Measurements from ENCODE around the gene CNTN5. TPM values are rescaled to one million over a fixed set of nuclear protein-coding genes. Genes with fewer than 3 reads are reported as not detected.

Gene CNTN5
- total RNA-seq, 1 experiment from 2014 or later = not detected

DNA sequence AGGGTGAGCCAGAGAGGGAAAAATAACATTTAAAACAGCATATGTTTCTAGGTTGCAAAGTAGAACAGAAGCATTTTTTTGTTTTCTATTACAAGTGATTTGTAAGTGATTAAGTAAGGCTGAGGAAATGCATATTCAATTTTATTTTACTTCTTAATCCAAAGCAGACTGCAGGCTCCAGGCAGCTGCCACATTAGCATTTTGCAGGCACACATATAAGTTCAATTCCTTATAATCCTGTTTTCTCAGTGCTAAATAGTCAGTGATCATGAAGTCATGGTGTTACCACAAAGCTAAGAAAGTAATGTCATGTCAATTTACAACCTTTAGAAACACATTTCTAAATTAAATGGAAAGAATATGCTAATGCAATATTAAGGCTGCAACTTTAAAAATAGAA, 149.8 kb downstream of the CNTN5 start:
- H2BK12ac ChIP-seq (ENCODE audit: insufficient read length, low read depth, low read length) = no peak overlapping the region
- H3K79me2 ChIP-seq (ENCODE audit: insufficient read depth, low read length) = no peaks in the 10 kb centered on the region
- H3K9me3 ChIP-seq (ENCODE audit: control insufficient read depth, low read depth, low read length) = no peaks in the 10 kb centered on the region
- H3K27me3 Mint-ChIP-seq (ENCODE audit: low read depth) = no peaks in the 10 kb centered on the region
- peaks cover 0 to under 1% of the 10 kb centered on the region in 2 experiments; a peak in 1 of 4 replicates for H3K4me1 Mint-ChIP-seq
- no peak overlapping the region for H2AFZ ChIP-seq (ENCODE audit: low read length)
- H3K27ac Mint-ChIP-seq = no peak overlapping the region
- no peak overlapping the region for H3K18ac ChIP-seq (ENCODE audit: insufficient read length, low read depth, low read length)
- H3K23me2 ChIP-seq (ENCODE audit: insufficient read length, low read depth, low read length, poor library complexity, severe bottlenecking) = no peaks in the 10 kb centered on the region
- no peak overlapping the region for H3T11ph ChIP-seq (ENCODE audit: low read length)
- H3K4me3 Mint-ChIP-seq = no peak overlapping the region
- no peaks in the 10 kb centered on the region for H4K20me1 ChIP-seq (ENCODE audit: control insufficient read depth, insufficient read depth, insufficient read length)
- H3K23ac ChIP-seq (ENCODE audit: insufficient read length, low read depth, low read length) = no peak overlapping the region
- DNase-seq = no peak
- H3K4me1 ChIP-seq (ENCODE audit: insufficient read depth, low read length) = no peaks in the 10 kb centered on the region
- H3K56ac ChIP-seq (ENCODE audit: insufficient read length, low read depth, low read length) = no peak overlapping the region
- no peak overlapping the region for H3K9ac ChIP-seq (ENCODE audit: extremely low read depth, insufficient read length, low read length)
- H3K4ac ChIP-seq (ENCODE audit: low read depth, low read length) = no peak overlapping the region
- no peak overlapping the region for H2AK5ac ChIP-seq (ENCODE audit: insufficient read length, low read length)
- TF ChIP-seq, protein P1, sequence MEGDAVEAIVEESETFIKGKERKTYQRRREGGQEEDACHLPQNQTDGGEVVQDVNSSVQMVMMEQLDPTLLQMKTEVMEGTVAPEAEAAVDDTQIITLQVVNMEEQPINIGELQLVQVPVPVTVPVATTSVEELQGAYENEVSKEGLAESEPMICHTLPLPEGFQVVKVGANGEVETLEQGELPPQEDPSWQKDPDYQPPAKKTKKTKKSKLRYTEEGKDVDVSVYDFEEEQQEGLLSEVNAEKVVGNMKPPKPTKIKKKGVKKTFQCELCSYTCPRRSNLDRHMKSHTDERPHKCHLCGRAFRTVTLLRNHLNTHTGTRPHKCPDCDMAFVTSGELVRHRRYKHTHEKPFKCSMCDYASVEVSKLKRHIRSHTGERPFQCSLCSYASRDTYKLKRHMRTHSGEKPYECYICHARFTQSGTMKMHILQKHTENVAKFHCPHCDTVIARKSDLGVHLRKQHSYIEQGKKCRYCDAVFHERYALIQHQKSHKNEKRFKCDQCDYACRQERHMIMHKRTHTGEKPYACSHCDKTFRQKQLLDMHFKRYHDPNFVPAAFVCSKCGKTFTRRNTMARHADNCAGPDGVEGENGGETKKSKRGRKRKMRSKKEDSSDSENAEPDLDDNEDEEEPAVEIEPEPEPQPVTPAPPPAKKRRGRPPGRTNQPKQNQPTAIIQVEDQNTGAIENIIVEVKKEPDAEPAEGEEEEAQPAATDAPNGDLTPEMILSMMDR (conservative IDR thresholded peaks at IDR 0.05) = no peak
- no peak overlapping the region for H3K4me2 ChIP-seq (ENCODE audit: insufficient read depth, insufficient read length, low read length)
- no peaks in the 10 kb centered on the region for H3K27me3 ChIP-seq (ENCODE audit: insufficient read depth, low read length)
- H4K91ac ChIP-seq (ENCODE audit: insufficient read length, low read depth, low read length) = no peak overlapping the region
- no peak overlapping the region for H2BK5ac ChIP-seq (ENCODE audit: insufficient read length, low read length)
- H2BK20ac ChIP-seq (ENCODE audit: low read depth, low read length, poor library complexity, severe bottlenecking) = no peak overlapping the region
- no peak overlapping the region for H4K8ac ChIP-seq (replicated peaks; ENCODE audit: insufficient read length, low read depth, low read length)
- H3K9me3 Mint-ChIP-seq = no peaks in the 10 kb centered on the region
- H2BK120ac ChIP-seq (ENCODE audit: low read depth, low read length, poor library complexity, severe bottlenecking) = no peak overlapping the region
- H3K14ac ChIP-seq (ENCODE audit: insufficient read depth, low read length) = no peak overlapping the region
- no peak overlapping the region for H3K27ac ChIP-seq (ENCODE audit: insufficient read length, low read depth, low read length)
- H3K36me3 Mint-ChIP-seq (ENCODE audit: insufficient read depth in 1 of 3, low read depth in 3 of 3) = no peaks in the 10 kb centered on the region
- H3K79me1 ChIP-seq (ENCODE audit: insufficient read depth, low read depth, low read length, poor library complexity, severe bottlenecking) = no peaks in the 10 kb centered on the region
- H4K5ac ChIP-seq (ENCODE audit: insufficient read length, low read depth, low read length) = no peak overlapping the region
- no peak overlapping the region for H2BK15ac ChIP-seq (ENCODE audit: low read depth, low read length)
